Skeletal muscle satellite cell (primary cell): ENCODE data around the gene FREM1.

Experiments
- H3K27me3 ChIP-seq: 2 replicates; pipeline ENCODE4 v1.7.0; 2013; ENCODE audit warnings: low read length; ENCODE audit not compliant: control insufficient read depth, insufficient read depth
- H3K36me3 ChIP-seq: 2 replicates; pipeline ENCODE4 v1.7.0; 2013; ENCODE audit warnings: mild to moderate bottlenecking, control low read depth, low read length; ENCODE audit not compliant: insufficient read depth
- H3K4me1 ChIP-seq: 2 replicates; pipeline ENCODE4 v1.7.0; 2013; ENCODE audit warnings: low read length; ENCODE audit not compliant: control insufficient read depth, insufficient read depth
- H3K4me2 ChIP-seq: 2 replicates; pipeline ENCODE4 v1.7.0; 2013; ENCODE audit warnings: mild to moderate bottlenecking, low read length
- H3K4me3 ChIP-seq: 2 replicates; pipeline ENCODE4 v1.7.0; 2013; ENCODE audit warnings: low read length
- H3K9ac ChIP-seq: 2 replicates; pipeline ENCODE4 v1.7.0; 2013; ENCODE audit warnings: mild to moderate bottlenecking, low read depth, low read length, moderate library complexity
- H3K9me3 ChIP-seq: replicated peaks from 2 replicates; pipeline ENCODE4 v1.7.0; 2013; ENCODE audit warnings: mild to moderate bottlenecking, control low read depth, low read length

The FREM1 gene

DNA sequence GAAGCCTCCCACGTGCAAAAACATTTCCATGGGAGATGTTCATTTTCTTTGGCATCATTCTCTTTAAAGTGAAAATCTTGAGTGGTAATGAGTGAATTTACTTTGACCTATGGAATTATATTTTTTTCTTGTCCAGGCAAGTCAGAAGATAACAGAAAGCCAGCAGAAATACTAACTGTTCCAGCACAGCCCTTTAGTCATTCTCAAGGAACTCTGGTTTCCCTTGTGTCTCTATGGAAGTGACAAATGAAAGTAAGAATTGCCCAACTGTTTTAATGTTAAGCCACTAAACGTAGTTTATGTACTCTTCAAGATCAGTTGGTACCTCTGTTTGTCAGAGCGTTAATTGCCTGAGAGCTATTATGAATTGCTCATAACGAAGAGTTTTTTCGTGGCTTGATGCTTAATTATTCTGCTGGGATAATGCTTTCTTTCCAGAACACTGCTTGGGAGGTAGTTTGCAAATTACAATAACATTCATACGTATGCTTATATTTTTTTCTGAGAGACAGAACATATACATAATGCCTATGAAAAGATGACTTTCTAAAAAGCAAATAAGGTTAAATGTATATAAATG, 103.2 kb downstream of the FREM1 start:
- Histone ChIP-seq H3K4me2 (no peak overlapping the region), H3K4me1 (no peaks in the 10 kb centered on the region), H3K9ac (no peak overlapping the region), H3K36me3 (no peaks in the 10 kb centered on the region), H3K4me3 (no peak overlapping the region), H3K9me3 (no peaks in the 10 kb centered on the region), H3K27me3 (no peaks in the 10 kb centered on the region)

GRCh38 chr9:14799030-14799429, 111.2 kb downstream of the FREM1 start:
- Histone ChIP-seq H3K4me1 (no peaks in the 10 kb centered on the region), H3K4me3 (no peak overlapping the region), H3K9ac (no peak overlapping the region), H3K9me3 (no peaks in the 10 kb centered on the region), H3K4me2 (no peak overlapping the region), H3K36me3 (no peaks in the 10 kb centered on the region), H3K27me3 (no peaks in the 10 kb centered on the region)

DNA sequence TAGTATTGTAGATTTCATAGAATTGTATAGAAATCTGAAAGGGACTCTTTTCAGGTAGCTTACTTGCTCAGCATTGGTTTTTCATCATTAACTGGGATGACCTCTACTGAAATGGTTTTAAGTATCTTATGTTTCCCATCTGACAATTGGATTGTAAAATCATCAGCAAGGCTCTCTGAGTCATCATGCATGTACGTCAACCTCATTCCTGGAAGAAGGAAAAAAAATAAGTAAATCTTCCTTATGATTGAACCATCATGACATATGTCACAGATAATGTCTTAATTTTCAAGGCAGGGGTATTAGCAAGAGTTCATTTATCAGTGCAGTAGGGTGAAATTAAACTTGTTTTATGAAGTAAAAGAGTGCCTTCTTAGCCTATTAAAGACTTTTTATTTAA, 112.8 kb downstream of the FREM1 start:
- no peaks in the 10 kb centered on the region for H3K9me3 ChIP-seq
- H3K36me3 ChIP-seq, result no peaks in the 10 kb centered on the region
- no peaks in the 10 kb centered on the region for H3K4me1 ChIP-seq
- no peak overlapping the region for H3K4me3 ChIP-seq
- no peak overlapping the region for H3K4me2 ChIP-seq
- no peaks in the 10 kb centered on the region for H3K27me3 ChIP-seq
- H3K9ac ChIP-seq, result no peak overlapping the region

GRCh38 chr9:14793389-14793788, 116.8 kb downstream of the FREM1 start:
- Histone ChIP-seq H3K4me2 (no peak overlapping the region), H3K9ac (no peak overlapping the region), H3K4me3 (no peak overlapping the region), H3K4me1 (no peaks in the 10 kb centered on the region), H3K27me3 (no peaks in the 10 kb centered on the region), H3K36me3 (no peaks in the 10 kb centered on the region), H3K9me3 (no peaks in the 10 kb centered on the region)

DNA sequence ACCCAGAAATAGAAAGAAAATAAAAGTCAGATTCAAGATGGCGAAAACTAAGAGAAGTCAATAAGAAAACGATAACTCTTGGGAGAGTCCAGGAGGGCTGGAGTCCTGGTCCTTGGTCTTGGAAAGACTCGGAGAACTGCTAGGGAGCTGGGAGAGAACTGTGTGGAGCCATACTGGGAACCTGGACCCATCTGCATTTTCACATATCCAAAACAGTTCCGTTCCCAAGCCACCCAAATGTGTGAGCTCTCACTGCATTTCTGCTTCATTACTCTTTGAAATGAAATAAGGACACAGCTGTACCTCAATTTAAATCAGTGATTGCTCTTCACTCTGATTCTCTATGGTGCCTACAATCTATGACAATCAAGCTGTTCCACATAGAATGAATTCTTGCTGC, 119.6 kb downstream of the FREM1 start:
- Histone ChIP-seq H3K4me1 (no peaks in the 10 kb centered on the region), H3K9ac (no peak overlapping the region), H3K4me2 (no peak overlapping the region), H3K4me3 (no peak overlapping the region), H3K27me3 (no peaks in the 10 kb centered on the region), H3K36me3 (no peaks in the 10 kb centered on the region), H3K9me3 (no peaks in the 10 kb centered on the region)

DNA sequence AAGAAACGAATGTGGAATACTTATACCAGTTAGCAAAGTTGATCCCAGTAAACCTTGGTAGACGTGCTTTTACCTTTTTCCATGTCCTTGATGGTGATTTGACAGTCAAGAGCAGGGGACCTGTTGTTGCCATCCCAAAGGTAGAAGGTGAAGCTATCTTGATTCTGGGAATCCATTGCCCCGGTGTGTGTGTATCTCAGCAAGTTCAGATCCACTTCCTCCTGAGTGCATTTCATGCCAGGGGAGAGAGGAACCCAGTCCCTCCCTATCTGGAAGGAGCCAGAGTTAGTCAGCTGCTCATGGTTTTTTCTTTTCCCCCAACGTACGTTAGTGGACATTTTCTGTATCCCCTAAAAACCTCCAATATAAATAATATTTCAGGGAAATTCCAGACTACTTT, 121.4 kb downstream of the FREM1 start:
- Histone ChIP-seq H3K9me3 (no peaks in the 10 kb centered on the region), H3K27me3 (peaks cover 7% of the 10 kb centered on the region), H3K4me1 (no peaks in the 10 kb centered on the region), H3K36me3 (no peaks in the 10 kb centered on the region), H3K9ac (no peak overlapping the region), H3K4me2 (no peak overlapping the region), H3K4me3 (no peak overlapping the region)

DNA sequence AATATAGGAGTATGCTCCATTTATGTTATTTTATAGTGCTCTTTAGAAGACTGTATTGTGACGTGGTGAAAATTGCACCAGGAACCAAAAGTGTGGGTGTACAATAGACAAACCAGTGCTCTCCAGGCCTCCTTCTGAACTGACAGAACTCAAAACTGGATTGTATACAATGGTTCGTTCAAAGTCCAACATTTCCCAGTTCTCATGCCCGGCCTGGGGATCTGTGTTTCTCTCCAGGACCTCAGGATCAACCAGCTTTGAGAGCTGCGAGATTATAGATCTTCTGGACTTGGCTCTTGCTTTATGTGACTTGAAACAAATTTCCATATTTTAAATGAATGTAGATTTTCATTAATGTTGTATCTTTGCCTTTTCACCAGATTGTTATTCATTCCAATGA, 126.9 kb downstream of the FREM1 start:
- Histone ChIP-seq H3K9me3 (no peaks in the 10 kb centered on the region), H3K27me3 (peaks cover 11% of the 10 kb centered on the region), H3K9ac (no peak overlapping the region), H3K4me3 (no peak overlapping the region), H3K4me1 (peaks cover 14% of the 10 kb centered on the region), H3K36me3 (no peaks in the 10 kb centered on the region), H3K4me2 (no peak overlapping the region)

- Histone ChIP-seq H3K4me1 (peaks cover 14% of the 10 kb centered on the region), H3K27me3 (peaks cover 11% of the 10 kb centered on the region), H3K36me3 (no peaks in the 10 kb centered on the region), H3K9me3 (no peaks in the 10 kb centered on the region), H3K9ac (no peak overlapping the region), H3K4me2 (no peak overlapping the region), H3K4me3 (no peak overlapping the region)
These were observed 127.8 kb downstream of the FREM1 start for GRCh38 chr9:14782286-14783051.

DNA sequence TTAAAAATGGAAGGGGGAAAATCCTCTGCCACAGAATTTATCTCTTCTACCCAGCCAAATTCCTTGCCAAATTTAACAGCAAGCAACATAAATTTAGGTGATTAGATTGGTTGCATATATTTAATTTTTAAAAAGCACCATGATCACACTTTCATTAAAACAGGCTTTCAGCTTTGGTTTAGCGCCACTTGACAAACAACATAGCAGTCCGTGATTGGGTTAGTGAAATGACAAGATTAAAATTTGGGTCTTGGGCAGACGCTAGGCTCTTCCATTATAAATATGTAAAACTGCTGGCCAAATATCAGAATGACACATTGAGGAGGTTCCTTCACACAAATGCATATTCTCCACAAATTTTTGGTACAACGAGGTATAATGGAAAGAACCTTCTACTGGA, 129.5 kb downstream of the FREM1 start:
- Histone ChIP-seq H3K4me1 (peaks cover 14% of the 10 kb centered on the region), H3K36me3 (no peaks in the 10 kb centered on the region), H3K9me3 (no peaks in the 10 kb centered on the region), H3K27me3 (peaks cover 11% of the 10 kb centered on the region), H3K4me2 (peak overlapping the region; percentile 39), H3K9ac (no peak overlapping the region), H3K4me3 (no peak overlapping the region)

GRCh38 chr9:14780251-14780650, 130.0 kb downstream of the FREM1 start:
- Histone ChIP-seq H3K9me3 (no peaks in the 10 kb centered on the region), H3K4me3 (peak overlapping the region; percentile 13), H3K36me3 (no peaks in the 10 kb centered on the region), H3K27me3 (peaks cover 11% of the 10 kb centered on the region), H3K4me2 (peak overlapping the region; percentile 39), H3K9ac (peak overlapping the region; percentile 37), H3K4me1 (peaks cover 14% of the 10 kb centered on the region)

DNA sequence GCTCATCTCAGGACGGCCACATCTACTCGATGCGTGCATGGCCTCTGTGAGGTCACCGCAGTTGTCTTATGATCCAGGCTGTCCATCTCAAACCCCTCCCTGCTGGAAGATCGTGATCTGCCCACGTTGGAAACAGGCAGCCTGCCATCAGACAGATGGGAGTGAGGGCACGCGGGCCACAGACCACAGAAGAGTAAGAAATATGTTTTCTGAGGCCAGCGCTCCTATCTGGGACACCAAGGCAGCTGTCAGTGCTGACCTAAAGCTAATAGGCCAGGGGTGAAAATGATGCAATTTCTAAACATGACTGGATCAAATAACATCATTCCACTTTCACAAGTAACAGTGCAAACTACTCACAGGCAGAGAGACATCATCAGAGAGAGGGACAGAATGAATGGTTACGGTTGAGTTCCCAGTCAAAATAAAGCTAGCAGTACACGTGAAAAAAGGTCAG, 130.6 kb downstream of the FREM1 start:
- H3K4me1 ChIP-seq, result peaks cover 14% of the 10 kb centered on the region
- peaks cover 6% of the 10 kb centered on the region for H3K27me3 ChIP-seq
- no peaks in the 10 kb centered on the region for H3K9me3 ChIP-seq
- peak overlapping the region; percentile 37 for H3K9ac ChIP-seq
- H3K4me3 ChIP-seq, result peak overlapping the region; percentile 20
- H3K4me2 ChIP-seq, result peak overlapping the region; percentile 39
- H3K36me3 ChIP-seq, result no peaks in the 10 kb centered on the region

DNA sequence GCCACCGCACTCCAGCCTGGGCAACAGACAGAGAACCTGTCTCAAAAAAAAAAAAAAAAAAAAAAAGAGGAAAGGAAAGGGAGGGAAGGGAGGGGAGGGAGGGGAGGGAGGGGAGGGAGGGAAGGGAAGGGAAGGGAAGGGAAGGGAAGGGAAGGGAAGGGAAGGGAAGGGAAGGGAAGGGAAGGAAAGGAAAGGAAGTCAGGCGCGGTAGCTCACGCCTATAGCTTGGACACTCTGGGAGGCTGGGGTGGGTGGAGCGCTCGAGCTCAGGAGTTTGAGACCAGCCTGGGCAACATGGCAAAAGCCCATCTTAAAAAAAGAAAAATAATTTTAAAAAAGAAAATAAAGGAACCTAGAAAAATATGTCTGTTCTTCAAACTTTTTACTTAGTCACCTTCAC, 131.7 kb downstream of the FREM1 start:
- Histone ChIP-seq H3K27me3 (peaks cover 4% of the 10 kb centered on the region), H3K4me3 (no peak overlapping the region), H3K4me2 (no peak overlapping the region), H3K36me3 (no peaks in the 10 kb centered on the region), H3K9me3 (no peaks in the 10 kb centered on the region), H3K4me1 (peaks cover 14% of the 10 kb centered on the region), H3K9ac (no peak overlapping the region)
